HFF-Myc (cell line): ENCODE measurements around the gene TRAPPC5.

Source experiments
- DNase-seq: peaks from one replicate; pipeline ENCODE4 v3.0.0-alpha.2; 2011; ENCODE audit warnings: low read depth; ENCODE audit errors: extremely low read depth
- H3K4me3 ChIP-seq: replicated peaks from 2 replicates; pipeline ENCODE4 v1.5.1; 2011; ENCODE audit warnings: low read depth, mild to moderate bottlenecking, control low read depth, low read length
- CTCF ChIP-seq: IDR thresholded peaks from 2 replicates; pipeline ENCODE4 v1.5.1; 2012; ENCODE audit warnings: mild to moderate bottlenecking, low read depth, low read length, control low read depth; ENCODE audit errors: missing control alignments

TRAPPC5 gene

GRCh38 chr19:7690779-7691258 is 10.2 kb downstream of the TRAPPC5 start:
- DNase-seq = no peak
- no peak overlapping the region for H3K4me3 ChIP-seq
- no peak for TF ChIP-seq CTCF

- no peak for DNase-seq
- no peak for TF ChIP-seq CTCF
- H3K4me3 ChIP-seq = no peak overlapping the region
Measured at GRCh38 chr19:7691497-7691896, 10.9 kb downstream of the TRAPPC5 start.

GRCh38 chr19:7692417-7693088 is 11.9 kb downstream of the TRAPPC5 start:
- no peak for DNase-seq
- no peak for TF ChIP-seq CTCF
- no peak overlapping the region for H3K4me3 ChIP-seq

DNA sequence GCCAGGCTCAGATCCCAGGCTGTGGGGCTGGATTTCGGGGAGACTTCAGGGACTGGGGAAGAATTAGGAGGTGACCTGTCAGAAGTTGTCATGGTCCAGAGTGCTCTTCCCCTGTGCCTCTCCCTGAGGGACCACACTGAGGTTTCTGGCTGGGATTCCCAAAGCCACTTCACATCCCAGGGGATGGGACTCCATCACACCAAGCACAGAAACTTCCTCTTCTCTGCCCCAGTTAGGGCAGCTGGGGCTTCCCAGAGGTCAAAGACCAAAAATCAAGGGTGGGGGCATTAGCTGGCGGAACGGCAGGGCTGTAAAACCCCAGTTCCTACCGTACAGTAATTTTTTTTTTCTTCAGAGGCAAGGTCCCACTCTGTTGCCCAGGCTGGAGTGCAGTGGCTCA is 13.9 kb downstream of the TRAPPC5 start:
- no peak overlapping the region for H3K4me3 ChIP-seq
- DNase-seq = no peak
- TF ChIP-seq CTCF = no peak

DNA sequence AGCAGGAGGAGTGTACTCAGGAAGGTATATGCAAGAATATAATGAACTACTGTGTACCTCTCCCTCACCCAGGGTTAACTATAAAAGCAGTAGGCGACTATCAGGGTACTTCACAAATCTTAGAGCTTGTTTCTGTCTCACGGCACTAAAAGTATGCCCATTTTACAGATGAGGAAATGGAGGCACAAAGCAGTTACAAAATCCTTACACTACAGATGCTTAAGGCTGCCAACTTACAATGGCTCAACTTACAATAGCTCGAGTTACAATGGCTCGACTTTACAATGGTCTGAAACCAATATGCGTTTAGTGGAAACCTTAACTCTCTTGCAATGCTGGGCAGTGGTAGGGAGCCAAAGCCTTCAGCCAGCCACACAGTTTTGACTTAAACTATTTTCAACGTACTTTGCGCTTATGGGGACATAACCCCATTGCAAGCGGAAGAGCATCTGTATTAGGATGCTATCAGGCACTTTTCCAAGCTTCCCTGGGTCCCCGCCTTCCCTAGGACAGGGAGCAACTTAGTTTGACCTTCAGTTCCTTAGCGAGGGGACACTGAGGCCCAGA is 17.2 kb downstream of the TRAPPC5 start:
- H3K4me3 ChIP-seq = no peak overlapping the region
- no peak for DNase-seq
- no peak for TF ChIP-seq CTCF

DNA sequence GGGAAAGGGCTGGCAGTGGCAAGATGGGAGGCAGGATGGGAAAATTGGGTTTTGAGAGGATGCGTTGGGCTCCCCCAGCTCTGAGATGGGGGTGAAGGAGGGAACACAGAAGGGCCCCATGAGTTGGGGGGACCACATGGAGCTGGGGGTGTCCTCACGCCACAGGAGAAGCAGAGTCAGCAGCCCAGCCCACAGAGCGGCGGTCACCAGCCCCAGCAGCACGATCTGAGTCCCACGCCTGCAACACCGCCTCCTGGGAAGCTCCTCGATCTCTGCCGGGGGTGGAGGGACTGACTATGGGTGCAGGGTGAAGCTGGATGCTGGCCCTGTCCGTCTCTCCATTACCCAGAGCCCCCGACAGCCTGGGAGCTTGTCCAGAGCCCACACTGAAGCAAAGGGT is 17.9 kb downstream of the TRAPPC5 start:
- H3K4me3 ChIP-seq = no peak overlapping the region
- no peak for TF ChIP-seq CTCF
- DNase-seq = no peak
